Activated naive CD4-positive, alpha-beta T cell treated with anti-CD3 and anti-CD28 coated beads for 36 hours (primary cell): ENCODE measurements around the gene PEX7. TPM values are rescaled to one million over a fixed set of nuclear protein-coding genes. Genes with fewer than 3 reads are reported as not detected.
"Not testable (repeated sequence)": the region's sequence is repeated elsewhere in the genome, so short reads cannot be mapped to it uniquely, and the experiment has no call there.

Experiments
- CTCF ChIA-PET: fragments of 350-600 bp; sonication (Branson Sonifier 250); formaldehyde crosslinking; loops from one replicate; lab custom pipeline; 2021; ENCODE audit warnings: antibody characterized with exemption; lab: Charles Lee
- DNase-seq: peaks from one replicate; pipeline ENCODE4 v3.0.0-alpha.2; 2020
- H3K27ac Mint-ChIP-seq: one replicate; pipeline ENCODE4 v1.8.0; 2021; ENCODE audit warnings: mild to moderate bottlenecking, mixed read lengths
- H3K27me3 Mint-ChIP-seq: one replicate; pipeline ENCODE4 v1.8.0; 2021; ENCODE audit warnings: low read depth, mixed read lengths
- H3K36me3 Mint-ChIP-seq: one replicate; pipeline ENCODE4 v1.8.0; 2021; ENCODE audit warnings: low read depth, mixed read lengths
- H3K4me1 Mint-ChIP-seq: one replicate; pipeline ENCODE4 v1.8.0; 2021; ENCODE audit warnings: low read depth, mixed read lengths
- H3K4me3 Mint-ChIP-seq: one replicate; pipeline ENCODE4 v1.8.0; 2021; ENCODE audit warnings: mild to moderate bottlenecking, moderate library complexity, mixed read lengths
- H3K9me3 Mint-ChIP-seq: one replicate; pipeline ENCODE4 v1.8.0; 2021; ENCODE audit warnings: mixed read lengths
- intact Hi-C: fragments of 100-400 bp; cut with micrococcal nuclease; formaldehyde crosslinking; loops from one replicate; pipeline ENCODE4 v1.15.1; 2023
- total RNA-seq, 2 experiments: library from RNA; stranded (reverse); gene quantifications; one replicate each; pipeline ENCODE4 v1.2.3, GENCODE V29; 2021

The PEX7 gene
- total RNA-seq, 2 experiments from 2014 or later: 6.0 to 6.4 TPM

DNA sequence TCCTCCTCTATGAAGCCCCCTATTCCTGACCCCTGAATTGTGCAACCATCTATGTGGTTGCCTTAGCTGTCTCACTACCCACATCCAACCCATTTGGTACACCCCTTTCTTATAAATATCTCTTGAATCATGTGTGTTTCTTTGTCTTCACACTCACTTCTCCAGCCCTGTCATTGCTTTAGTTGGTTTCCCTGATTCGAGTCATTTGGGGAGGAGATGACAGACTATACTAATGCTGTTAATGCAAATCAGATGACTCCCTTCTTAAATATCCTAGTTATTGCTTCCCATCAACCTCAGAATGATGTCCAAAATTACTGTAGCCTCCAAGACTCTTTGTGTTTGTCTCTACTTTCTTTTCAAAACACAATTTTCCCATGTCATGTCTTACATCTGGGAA lies 122.7 kb downstream of the PEX7 start:
- CTCF ChIA-PET: interaction anchor here (0.6 kb wide), 1 partner anchor 36 kb away, joined by 3 read pairs; no protein-coding TSS in a partner anchor
- Mint-ChIP-seq H3K27ac (no peak overlapping the region), H3K4me3 (no peak overlapping the region), H3K36me3 (no peaks in the 10 kb centered on the region), H3K27me3 (peaks cover 4% of the 10 kb centered on the region), H3K9me3 (peaks cover 11% of the 10 kb centered on the region), H3K4me1 (no peaks in the 10 kb centered on the region)
- DNase-seq: no peak
- intact Hi-C loops: no loop called here

DNA sequence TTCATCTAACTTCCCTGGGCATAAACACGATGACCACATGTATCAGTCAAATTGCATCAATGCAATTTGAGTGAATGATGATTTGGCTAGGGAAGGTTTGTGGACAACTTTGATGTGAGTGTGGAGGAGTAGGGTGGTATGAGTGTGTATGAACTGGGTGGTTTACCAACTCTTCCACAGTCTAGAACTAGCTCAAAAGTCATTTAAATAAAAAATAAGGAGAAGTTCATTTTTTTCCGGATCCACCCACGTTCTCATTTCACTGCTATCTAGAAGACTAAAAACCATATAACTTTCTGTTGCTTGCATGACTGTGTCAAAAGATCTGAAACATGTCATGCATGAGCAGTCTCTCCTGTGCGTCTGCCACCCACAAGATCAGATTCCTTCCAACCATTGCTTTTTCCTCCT lies 123.3 kb downstream of the PEX7 start:
- no peaks in the 10 kb centered on the region for H3K4me1 Mint-ChIP-seq
- H3K27me3 Mint-ChIP-seq: peaks cover 4% of the 10 kb centered on the region
- no peak for DNase-seq
- H3K27ac Mint-ChIP-seq: no peak overlapping the region
- peaks cover 11% of the 10 kb centered on the region for H3K9me3 Mint-ChIP-seq
- intact Hi-C loops: no loop called here
- no peaks in the 10 kb centered on the region for H3K36me3 Mint-ChIP-seq
- no peak overlapping the region for H3K4me3 Mint-ChIP-seq
- CTCF ChIA-PET: interaction anchor here (0.6 kb wide), 1 partner anchor 36 kb away, joined by 3 read pairs; no protein-coding TSS in a partner anchor

DNA sequence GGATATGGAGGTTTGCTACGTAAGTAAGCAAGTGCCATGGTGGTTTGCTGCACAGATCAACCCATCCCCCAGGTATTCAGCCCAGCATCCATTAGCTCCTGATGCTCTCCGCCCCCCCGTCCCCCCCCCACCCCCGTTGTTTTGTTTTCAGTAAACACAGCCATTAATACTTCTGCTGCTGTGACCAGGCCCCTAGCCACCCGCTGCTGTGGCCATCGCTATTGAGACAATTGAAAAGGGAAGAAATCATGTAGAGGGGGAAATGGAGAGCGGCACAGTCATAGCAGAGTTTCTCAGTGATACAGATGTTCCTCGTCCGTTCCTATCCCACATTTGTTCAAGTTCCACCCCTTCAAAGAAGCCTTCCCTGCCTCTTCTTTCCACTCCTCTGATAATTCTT lies 124.6 kb downstream of the PEX7 start:
- no peak for DNase-seq
- H3K9me3 Mint-ChIP-seq: peaks cover 3% of the 10 kb centered on the region
- CTCF ChIA-PET: interaction anchor here (0.8 kb wide), 1 partner anchor 27 kb away, joined by 3 read pairs; no protein-coding TSS in a partner anchor
- H3K27me3 Mint-ChIP-seq: peaks cover 4% of the 10 kb centered on the region
- no peak overlapping the region for H3K4me3 Mint-ChIP-seq
- intact Hi-C loops: no loop called here
- H3K36me3 Mint-ChIP-seq: no peaks in the 10 kb centered on the region
- no peaks in the 10 kb centered on the region for H3K4me1 Mint-ChIP-seq
- no peak overlapping the region for H3K27ac Mint-ChIP-seq

DNA sequence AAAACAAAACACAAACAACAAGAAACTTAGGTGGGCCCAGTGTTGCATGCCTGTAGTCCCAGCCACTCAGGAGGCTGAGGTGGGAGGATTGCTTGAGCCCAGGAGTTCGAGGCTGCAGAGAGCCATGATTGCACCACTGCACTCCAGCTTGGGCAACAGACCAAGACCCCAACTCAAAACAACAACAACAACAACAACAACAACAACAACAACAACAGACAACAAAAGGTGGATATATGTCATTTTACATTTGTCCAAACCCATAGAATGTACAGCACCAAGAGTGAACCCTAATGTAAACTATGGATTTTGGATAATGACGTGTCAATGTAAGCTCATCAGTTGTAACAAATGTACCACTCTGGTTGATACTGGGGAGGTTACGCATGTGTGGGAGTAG lies 127.6 kb downstream of the PEX7 start:
- CTCF ChIA-PET, intact Hi-C loops, H3K4me1 Mint-ChIP-seq, H3K36me3 Mint-ChIP-seq, H3K4me3 Mint-ChIP-seq, H3K27me3 Mint-ChIP-seq, DNase-seq, H3K9me3 Mint-ChIP-seq, H3K27ac Mint-ChIP-seq: not testable (repeated sequence)

DNA sequence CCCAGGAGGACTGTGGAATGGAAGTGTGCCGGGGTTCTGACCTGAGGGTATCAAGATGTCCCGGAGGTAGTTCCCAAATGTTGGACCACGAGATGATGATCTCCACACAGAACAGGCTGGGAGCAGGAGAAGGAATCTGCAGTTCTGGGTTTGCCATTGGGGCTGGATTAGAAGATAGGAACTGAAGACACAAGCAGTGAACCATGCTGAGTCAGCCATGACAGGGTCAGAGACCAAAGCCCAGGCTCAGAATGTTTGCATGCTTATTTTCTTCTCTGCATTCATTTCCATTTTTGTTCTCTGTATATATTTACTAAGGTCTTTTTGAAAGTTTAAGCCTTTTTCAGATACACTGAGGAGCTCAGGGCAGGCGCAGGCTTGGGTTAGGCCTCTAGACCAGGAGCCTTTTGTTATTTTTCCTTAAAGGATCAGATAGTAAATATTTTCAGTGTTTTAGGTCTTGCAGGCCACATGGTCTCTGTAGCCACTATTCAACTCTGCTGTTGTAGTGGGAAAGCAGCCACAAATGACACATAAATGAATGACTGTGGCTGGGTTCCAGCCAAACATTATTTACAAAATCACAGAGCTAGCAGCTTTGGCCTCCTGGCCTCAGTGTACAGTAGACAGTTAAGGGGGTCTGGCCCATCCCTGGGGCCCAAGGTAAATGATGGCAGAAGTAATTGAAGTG lies 128.2 kb downstream of the PEX7 start:
- H3K4me3 Mint-ChIP-seq: no peak overlapping the region
- intact Hi-C loops: no loop called here
- no peak overlapping the region for H3K27ac Mint-ChIP-seq
- no peaks in the 10 kb centered on the region for H3K4me1 Mint-ChIP-seq
- no peaks in the 10 kb centered on the region for H3K36me3 Mint-ChIP-seq
- H3K27me3 Mint-ChIP-seq: peaks cover 2% of the 10 kb centered on the region
- no peak for DNase-seq
- CTCF ChIA-PET: no interaction called here
- peaks cover 3% of the 10 kb centered on the region for H3K9me3 Mint-ChIP-seq

DNA sequence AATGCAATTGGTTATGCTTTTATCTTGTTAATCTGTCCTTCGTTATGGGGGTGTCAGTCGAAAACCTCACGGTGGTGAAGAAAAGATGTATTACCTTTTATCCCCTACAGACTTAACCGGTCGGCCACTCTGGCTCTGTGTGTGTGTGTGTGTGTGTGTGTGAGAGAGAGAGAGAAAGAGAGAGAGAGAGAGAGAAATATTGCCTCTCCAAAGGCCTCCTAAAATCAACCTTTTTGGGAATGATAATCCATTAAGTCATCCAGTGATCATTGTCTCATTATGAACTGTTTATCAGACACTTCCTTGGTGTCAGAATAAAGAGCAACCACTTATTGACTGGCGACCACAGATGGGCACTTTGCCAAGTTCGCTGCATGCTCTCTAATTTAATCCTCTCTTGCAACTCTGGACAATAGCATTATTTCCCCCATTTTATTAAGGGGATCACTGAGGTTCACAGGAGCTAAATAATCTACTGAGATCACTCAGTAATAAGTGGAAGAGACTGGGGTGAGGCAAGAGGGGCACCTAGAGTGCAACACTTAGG lies 130.4 kb downstream of the PEX7 start:
- no peak for DNase-seq
- H3K27me3 Mint-ChIP-seq: no peaks in the 10 kb centered on the region
- H3K9me3 Mint-ChIP-seq: peaks cover 3% of the 10 kb centered on the region
- no peaks in the 10 kb centered on the region for H3K36me3 Mint-ChIP-seq
- intact Hi-C loops: no loop called here
- no peak overlapping the region for H3K27ac Mint-ChIP-seq
- no peak overlapping the region for H3K4me3 Mint-ChIP-seq
- H3K4me1 Mint-ChIP-seq: peaks cover 7% of the 10 kb centered on the region
- CTCF ChIA-PET: no interaction called here

DNA sequence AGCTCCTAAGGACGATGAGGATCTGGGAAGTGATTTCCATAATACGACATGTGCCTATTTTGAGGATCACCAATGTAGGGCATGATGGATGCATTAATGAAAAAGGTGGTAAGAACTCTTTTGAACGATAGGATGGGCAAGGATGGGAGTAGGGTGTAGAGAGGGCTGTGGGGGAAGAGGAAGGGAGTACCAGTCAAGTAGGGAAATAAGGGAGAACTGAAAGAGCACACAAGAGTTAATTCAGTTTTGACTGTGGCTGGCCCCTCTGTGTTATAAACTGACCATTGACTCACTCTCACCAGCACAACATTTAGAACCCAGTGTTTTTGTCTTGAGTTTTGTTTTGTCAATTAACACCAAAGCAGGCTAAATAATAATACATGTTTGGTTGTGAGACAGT lies 132.7 kb downstream of the PEX7 start:
- DNase-seq: no peak
- no peak overlapping the region for H3K4me3 Mint-ChIP-seq
- H3K36me3 Mint-ChIP-seq: no peaks in the 10 kb centered on the region
- no peaks in the 10 kb centered on the region for H3K9me3 Mint-ChIP-seq
- CTCF ChIA-PET: interaction anchor here (0.6 kb wide), 1 partner anchor 1049 kb away, joined by 3 read pairs; no protein-coding TSS in a partner anchor
- intact Hi-C loops: no loop called here
- peaks cover 7% of the 10 kb centered on the region for H3K4me1 Mint-ChIP-seq
- no peak overlapping the region for H3K27ac Mint-ChIP-seq
- H3K27me3 Mint-ChIP-seq: peaks cover 2% of the 10 kb centered on the region

DNA sequence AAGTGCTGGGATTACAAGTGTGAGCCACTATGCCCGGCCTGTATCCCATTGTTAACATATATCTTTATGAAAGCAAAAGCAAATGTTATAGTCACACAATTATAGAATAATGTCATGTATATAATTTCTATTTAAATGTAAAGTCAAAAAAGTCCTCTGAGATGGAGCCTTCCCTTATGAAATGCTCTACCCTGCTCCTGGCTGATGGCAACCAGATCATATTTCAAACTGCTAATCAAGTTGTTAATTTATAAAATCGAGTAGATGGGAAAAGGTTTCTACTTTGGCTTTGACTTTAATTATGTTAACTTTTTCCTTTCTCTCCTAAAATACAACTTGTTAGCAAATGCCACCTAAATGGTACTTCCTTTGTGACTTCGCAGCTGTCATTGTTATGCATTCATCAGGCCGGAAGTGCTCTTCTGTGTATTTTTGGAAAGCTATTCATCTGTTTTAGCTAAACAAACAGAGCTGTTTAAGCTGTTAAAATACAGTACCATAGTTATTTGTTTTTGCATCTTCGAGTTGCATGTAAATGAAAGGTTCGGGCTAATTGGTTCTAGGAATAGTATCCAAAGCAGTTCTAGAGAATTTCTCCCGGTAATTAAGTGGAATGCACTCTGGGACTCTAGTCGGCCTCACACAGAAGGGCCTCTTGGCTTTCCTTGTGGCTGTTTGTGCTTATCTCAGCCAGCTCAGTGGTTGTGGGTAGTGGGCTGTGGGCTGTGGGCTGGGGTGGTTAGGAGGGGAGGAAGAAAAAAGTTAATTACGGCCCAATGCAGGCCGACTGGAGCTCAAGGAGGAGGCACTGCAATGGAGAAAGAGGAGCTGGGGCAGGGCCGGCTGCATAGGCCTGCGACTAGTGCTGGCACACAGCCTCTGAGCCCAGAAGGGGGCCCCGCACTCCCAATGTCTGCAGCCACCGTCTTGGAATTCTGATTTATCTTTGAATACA lies 134.5 kb downstream of the PEX7 start:
- H3K9me3 Mint-ChIP-seq: no peaks in the 10 kb centered on the region
- intact Hi-C loops: no loop called here
- no peak overlapping the region for H3K27ac Mint-ChIP-seq
- no peaks in the 10 kb centered on the region for H3K36me3 Mint-ChIP-seq
- CTCF ChIA-PET: interaction anchor here (0.8 kb wide), 1 partner anchor 111 kb away, joined by 3 read pairs; no protein-coding TSS in a partner anchor
- DNase-seq: no peak
- peaks cover 7% of the 10 kb centered on the region for H3K4me1 Mint-ChIP-seq
- H3K4me3 Mint-ChIP-seq: no peak overlapping the region
- peaks cover 2% of the 10 kb centered on the region for H3K27me3 Mint-ChIP-seq

DNA sequence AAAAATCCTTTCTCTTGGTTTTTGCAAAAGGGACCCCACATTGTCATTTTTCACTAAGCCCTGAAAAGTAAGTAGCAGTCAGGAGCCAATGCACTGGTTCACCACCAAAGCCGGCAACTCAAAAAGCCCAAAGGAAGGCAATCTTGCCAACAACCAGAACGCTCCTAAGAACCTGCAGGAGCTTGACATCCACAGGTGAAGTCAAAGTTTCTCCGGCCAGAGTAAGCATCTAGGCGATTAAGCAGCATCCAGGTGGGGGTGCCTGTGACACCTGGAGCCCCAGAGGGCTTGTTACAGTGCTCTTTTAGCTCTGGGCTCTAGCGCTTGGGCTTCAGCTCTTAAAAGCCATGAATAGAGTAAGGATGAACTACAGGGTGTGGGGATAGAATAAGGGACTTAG lies 135.8 kb downstream of the PEX7 start:
- H3K4me1 Mint-ChIP-seq: peaks cover 7% of the 10 kb centered on the region
- DNase-seq: no peak
- no peaks in the 10 kb centered on the region for H3K36me3 Mint-ChIP-seq
- intact Hi-C loops: no loop called here
- H3K27ac Mint-ChIP-seq: no peak overlapping the region
- CTCF ChIA-PET: interaction anchor here (1.9 kb wide), 1 partner anchor 13 kb away, joined by 5 read pairs; no protein-coding TSS in a partner anchor
- no peak overlapping the region for H3K4me3 Mint-ChIP-seq
- H3K9me3 Mint-ChIP-seq: no peaks in the 10 kb centered on the region
- peaks cover 2% of the 10 kb centered on the region for H3K27me3 Mint-ChIP-seq

DNA sequence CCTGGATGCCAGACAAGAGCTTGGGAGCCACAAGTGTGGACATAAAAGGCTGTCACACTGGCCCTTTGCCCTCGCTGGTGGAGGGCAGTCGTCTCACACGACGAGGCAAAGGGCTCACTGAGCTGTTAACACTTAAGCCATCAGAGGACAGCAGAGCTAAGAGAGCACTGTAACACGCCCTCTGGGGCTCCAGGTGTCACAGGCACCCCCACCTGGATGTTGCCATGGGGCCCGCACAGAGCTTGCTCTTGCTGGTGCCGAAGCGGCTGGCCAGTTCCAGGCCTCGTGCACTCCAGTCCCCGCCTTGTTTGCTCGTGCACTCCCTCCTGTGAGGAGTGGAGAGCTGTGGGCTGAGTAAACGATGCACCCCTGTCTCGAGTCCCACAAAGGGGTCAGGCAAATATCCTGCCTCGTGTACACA lies 137.1 kb downstream of the PEX7 start:
- H3K27me3 Mint-ChIP-seq: peaks cover 2% of the 10 kb centered on the region
- peaks cover 7% of the 10 kb centered on the region for H3K4me1 Mint-ChIP-seq
- H3K27ac Mint-ChIP-seq: no peak overlapping the region
- no peaks in the 10 kb centered on the region for H3K36me3 Mint-ChIP-seq
- DNase-seq: no peak
- no peak overlapping the region for H3K4me3 Mint-ChIP-seq
- CTCF ChIA-PET: interaction anchor here (1.4 to 1.9 kb wide), 2 partner anchors 9 to 11 kb away, joined by 5 read pairs; no protein-coding TSS in a partner anchor
- no peaks in the 10 kb centered on the region for H3K9me3 Mint-ChIP-seq
- intact Hi-C loops: no loop called here

DNA sequence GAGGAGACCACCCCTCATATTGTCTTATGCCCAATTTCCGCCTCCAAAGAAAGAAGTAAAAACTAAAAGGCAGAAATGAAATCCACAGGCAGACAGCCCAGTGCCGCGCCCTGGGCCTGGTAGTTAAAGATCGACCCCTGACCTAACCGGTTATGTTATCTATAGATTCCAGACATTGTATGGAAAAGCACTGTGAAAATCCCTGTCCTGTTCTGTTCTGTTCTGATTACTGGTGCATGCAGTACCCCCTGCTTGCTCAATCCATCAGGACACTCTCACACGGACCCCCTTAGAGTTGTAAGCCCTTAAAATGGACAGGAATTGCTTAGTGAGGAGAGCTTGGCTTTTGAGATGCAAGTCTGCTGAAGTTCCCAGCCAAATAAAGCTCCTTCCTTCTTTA lies 137.5 kb downstream of the PEX7 start:
- H3K4me1 Mint-ChIP-seq, H3K9me3 Mint-ChIP-seq, intact Hi-C loops, H3K36me3 Mint-ChIP-seq, DNase-seq, H3K4me3 Mint-ChIP-seq, H3K27me3 Mint-ChIP-seq, H3K27ac Mint-ChIP-seq: not testable (repeated sequence)
- CTCF ChIA-PET: interaction anchor here (1.4 kb wide), 1 partner anchor 8 kb away, joined by 5 read pairs; no protein-coding TSS in a partner anchor

DNA sequence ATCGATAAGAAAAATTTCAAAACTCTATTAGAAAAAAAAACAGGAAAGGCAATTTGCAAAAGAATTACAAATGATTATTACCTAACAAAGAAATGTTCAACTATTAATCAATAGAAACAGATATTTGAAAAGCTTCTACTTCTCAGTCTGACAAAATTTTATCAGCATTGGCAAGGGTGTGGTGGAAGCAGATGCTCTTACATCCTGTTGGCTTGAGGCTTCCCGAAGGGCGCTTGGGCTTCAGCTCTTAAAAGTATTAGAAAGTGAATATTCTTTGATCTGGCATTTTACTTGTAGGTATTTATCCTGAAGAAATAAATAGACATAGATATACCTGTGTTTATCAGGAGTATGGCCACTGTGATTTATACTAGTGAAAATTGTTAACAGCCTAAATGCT lies 138.4 kb downstream of the PEX7 start:
- no peaks in the 10 kb centered on the region for H3K9me3 Mint-ChIP-seq
- no peak overlapping the region for H3K4me3 Mint-ChIP-seq
- peaks cover 6% of the 10 kb centered on the region for H3K27me3 Mint-ChIP-seq
- CTCF ChIA-PET: interaction anchor here (0.6 kb wide), 1 partner anchor 61 kb away, joined by 4 read pairs; no protein-coding TSS in a partner anchor
- H3K4me1 Mint-ChIP-seq: peaks cover 7% of the 10 kb centered on the region
- H3K36me3 Mint-ChIP-seq: no peaks in the 10 kb centered on the region
- intact Hi-C loops: no loop called here
- no peak overlapping the region for H3K27ac Mint-ChIP-seq
- no peak for DNase-seq
